Activated T-helper 9 cell treated with anti-CD3 and anti-CD28 coated beads, Interleukin-2, amount 50 U/mL, for 16 hours (primary cell): ENCODE results near the gene FLNB.
"Not testable (repeated sequence)": the region's sequence is repeated elsewhere in the genome, so short reads cannot be mapped to it uniquely, and the experiment has no call there.

ENCODE experiments used
- DNase-seq: peaks from one replicate; pipeline ENCODE4 v3.0.0-alpha.2; 2020; ENCODE audit warnings: low read depth

The FLNB gene

DNA sequence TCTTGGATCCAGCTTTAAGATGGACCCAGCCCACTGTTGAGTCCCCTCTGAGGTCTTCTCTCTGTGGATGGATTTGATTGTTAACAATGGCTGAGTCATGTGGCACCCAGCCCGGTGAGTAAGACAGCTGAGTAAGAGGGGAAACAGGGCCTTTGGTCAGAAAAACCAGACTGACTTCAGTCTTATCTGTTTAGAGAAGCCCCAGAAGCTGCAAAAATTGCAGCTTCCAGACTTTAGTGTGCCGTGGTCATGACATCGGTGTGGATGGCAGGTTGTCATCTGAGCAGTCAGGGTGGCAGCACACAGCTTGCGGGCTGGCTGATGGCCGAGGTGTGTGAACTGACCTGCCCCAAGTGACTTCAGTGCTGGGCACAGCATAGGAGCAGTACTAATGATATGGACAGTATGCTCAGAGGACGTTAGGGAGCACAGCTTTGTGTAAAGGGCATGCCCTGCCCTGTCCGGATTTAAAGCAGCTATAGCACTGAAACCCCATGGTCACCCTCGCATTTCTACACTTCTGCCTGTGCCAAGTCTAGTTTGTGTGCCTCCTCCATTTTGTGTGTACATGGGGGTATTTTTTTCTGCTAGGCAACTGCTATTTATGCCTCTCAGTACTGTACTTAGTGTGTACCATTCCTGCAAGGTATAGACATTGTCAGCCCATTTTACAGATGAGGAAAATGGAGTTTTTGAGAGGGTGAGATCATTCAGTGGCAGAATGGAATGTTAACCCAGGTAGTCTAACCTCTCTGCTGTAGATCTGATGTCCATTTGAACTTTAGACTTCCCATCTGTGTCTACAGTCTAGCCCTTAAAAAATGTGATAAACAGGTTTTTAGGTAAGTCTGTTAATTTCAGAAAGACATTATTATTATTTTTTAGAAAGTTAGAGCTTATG lies 44.4 kb downstream of the FLNB start:
- DNase-seq, result no peak

DNA sequence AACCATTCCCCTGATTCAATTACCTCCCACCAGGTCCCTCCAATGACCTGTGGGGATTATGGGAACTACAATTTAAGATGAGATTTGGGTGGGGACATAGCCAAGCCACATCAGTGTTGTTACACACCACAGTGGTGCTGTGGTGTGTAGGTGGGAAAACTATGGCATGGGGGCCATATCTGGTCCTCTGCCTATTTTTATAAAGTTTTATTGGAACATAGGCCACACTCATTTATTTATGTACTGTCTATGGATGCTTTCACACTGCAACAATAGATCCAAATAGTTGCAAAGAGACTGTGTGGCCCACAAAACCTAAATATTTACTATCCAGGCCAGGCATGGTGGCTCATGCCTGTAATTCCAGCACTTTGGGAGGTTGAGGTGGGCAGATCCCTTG lies 46.4 kb downstream of the FLNB start:
- no peak for DNase-seq

DNA sequence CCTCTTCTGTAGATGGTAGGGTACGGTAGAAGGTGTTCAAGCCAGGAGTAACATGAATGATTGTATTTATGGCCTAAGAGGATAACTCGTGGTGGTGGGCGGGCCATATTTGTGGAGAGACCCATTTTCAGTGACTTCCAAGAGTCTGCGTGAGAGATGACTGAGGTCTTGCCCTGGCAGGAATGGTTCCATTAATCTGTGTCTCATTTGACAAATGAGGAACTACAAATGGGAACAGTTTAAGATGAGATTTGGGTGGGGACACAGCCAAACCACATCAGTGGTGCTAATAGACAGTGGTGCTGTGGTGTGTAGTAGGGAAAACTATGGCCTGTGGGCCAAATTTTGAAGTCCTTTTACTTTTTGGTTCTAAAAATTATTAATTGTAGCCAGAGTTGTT lies 47.1 kb downstream of the FLNB start:
- no peak for DNase-seq

DNA sequence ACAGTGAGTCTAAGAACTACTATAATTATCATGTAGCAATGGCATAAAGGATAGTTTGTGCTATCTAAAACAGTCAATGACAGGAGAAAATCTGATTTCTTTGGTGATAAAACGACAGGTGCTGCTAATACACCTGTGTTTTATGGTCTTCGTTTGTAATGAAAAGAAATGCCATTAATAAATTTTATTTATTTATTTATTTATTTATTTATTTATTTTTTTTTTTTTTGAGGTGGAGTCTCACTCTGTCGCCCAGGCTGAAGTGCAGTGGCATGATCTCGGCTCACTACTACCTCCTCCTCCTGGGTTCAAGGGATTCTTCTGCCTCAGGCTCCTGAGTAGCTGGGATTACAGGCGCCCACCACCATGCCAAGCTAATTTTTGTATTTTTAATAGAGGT lies 47.7 kb downstream of the FLNB start:
- not testable (repeated sequence) for DNase-seq

DNA sequence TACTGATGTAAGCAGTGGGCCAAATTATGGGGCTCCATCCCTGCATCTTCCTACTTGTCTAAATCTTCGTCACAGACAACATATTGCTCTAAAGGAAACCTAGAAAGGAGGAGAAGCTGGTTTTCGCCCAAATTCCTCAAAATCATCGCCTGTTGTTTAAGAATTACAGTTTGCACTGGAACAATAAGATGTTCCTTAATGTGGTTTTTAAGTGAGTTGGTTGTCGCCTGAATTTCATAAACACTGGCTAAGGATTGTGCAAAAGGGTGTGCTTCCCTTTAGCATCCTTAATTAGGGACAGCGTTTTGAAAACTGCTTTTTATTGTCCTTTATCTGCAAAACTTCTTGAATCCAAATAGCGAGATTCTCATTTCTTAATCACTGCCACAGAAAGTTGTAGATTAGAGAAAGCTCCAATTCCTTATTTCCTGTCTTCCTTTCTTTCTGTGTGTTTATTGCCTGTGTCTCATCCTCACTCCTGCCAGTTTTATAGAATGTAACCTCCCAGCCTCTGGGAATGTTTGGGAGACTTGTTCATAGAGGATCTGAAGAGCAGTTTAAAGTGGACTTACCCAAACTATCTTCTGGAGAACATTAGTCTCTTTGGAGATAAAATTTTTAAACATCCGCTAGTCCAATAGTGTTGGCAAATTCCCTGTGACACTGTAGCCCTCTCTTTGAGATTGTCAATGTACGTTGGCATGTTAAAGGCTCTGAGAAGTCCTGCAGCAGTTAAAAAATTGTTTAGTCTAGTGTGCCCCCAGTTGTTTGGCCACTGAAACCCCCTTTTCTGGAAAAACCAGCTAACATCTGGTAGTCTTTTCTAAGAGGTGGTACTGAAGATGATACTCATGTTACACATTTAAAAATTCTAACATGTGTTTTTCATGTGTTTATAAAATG lies 50.4 kb downstream of the FLNB start:
- no peak for DNase-seq

DNA sequence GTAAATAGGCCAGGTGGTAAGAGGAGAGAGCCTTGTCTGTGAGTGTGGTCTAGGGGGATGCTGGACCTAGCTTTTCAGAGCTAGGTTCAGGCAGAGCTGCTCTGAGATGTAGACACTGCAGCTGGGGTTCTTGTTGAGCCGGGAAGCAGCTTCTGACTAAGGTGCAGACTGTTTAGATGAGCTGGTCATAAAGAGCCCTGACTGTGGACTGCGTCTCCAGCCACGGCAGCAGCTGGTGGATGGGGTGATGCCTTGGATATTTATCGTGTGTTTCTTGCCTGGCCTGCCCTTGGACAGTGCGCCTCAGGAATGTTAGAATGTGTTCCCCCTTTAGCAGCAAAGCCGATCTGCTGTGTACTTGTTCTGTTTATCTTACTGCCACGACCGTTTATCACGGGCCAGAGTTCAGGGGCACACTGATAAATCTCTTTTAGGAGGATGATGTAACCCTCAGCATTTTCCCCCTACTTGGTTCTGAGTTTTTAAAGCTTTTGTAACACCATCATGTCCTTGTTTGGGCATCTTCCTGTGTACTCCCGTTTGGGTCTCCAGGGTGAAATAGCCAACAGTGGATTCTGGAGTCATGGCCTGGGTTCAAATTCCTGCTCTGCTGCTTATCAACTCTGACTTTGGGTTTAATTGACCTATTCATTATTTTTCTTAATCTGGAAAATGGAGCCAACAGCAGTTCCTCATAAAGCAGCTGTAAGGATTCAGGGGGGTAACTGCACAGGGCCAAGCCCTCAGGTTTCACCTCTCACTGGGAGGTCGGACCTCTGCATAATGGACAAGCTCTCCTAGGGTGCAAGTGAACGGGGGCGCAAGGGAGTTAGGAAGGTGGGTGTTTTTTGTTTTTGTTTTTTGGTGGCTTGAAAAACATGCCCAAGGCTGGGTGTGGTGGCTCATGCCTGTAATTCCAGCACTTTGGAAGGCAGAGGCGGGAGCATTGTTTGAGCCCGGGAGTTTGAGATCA lies 51.4 kb downstream of the FLNB start:
- no peak for DNase-seq

DNA sequence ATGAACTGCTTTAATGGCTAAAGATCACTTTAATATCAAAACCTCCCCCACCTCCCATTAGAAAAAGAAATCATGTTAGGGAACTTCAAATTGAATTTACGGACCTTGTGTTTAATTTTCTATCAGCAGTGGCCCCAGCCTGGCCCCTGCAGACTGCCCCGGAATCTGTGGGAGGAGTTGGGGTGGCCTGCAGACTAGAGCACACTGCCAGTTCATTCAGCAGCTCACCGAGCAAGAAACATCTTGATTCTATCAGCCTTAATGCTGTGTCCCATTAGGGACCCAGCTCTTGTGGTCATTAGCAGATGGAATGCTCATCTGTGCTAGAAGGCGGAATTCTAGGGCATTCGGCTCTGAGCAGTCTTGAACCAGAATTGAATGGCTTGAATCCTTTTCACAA lies 54.2 kb downstream of the FLNB start:
- no peak for DNase-seq

DNA sequence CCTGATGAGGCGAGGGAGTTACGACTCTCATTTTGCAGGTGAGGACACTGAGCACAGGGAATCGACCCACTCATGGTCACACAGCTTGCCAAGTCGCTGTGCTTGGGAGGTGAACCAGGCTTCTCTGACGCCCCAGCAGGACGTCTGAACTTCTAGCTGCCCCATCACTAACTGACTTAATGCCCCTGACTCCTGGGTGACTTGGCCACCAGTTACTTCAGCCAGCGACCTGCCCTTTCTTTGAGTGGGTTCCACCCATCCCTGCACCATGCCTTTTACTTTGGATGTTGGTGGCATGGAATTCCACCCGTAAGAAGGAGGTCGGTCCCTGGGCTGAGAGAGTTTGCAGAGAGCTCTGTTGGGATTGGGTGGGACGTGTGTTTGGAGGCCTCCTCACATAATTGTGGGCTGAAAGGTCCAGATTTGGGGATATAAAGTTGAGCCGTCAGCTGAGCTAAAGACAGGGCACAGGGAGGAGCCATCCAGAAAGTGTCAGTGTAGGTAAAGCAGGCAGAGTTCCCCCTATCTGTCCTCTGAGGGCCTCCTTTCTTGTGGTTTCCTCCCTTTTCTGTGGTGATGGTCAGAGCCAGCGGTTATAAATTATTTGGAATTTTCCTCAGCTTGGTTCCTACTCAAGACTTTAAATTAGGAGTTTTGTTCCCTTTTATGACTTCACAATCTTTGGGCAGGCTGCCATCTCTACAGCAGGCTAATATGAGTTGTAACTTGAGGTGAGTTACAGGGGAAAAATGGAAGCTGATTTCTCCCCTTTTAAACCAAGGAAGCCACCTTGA lies 55.0 kb downstream of the FLNB start:
- no peak for DNase-seq

DNA sequence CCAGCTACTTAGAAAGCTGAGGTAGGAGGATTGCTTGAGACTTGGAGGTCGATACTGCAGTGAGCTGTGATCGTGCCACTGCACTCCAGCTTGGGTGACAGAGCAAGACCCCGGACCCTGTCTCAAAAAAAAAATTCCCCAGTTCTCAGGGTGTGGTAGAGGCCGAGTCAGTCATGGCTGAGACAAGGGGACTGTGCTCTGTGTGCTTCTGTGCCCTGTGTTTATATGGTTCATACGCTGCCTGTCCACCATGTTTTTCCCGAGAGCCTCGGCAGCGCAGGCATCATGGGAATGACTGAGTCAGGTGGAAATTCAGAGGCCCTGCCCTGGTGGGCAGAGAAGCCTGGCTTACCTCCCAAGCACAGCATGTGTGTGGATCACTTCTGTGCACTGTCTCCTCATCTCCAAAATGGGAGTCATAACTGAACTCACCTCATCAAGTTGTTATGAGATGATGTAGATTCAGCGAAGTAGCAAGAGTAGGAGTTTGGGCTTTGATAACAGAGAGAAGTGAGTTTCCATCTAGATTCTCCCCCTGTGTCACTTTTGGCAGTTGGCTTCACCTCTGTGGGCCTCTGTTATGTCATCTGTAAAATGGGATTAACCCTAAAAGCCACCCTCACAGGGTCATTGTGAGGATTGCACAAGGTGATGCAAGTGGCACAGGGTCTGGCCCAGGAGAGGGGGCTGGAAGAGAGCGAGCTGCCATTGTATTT lies 56.9 kb downstream of the FLNB start:
- no peak for DNase-seq

DNA sequence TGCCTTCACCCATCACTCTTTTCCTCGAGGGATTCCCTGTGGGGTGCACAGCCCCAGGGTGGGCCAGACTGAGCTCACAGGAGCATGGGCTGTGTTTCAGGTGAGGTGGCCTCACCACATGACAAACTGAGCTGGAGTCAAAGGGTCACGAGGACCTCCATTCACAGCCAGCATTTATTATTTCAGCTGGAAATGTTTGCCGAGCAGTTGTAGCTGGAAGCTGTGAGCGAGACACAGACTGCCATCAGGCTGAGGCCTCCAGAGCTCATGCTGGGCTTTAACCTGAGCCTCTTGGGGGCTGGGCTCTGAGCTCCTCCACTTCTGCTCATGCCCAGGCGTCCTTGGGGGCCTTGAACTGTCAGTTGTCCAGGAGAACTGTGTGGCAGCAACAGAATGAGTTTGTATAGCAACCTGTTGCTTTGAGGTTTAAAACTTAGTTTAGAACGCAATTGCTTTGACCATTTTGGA lies 57.5 kb downstream of the FLNB start:
- DNase-seq, result no peak

DNA sequence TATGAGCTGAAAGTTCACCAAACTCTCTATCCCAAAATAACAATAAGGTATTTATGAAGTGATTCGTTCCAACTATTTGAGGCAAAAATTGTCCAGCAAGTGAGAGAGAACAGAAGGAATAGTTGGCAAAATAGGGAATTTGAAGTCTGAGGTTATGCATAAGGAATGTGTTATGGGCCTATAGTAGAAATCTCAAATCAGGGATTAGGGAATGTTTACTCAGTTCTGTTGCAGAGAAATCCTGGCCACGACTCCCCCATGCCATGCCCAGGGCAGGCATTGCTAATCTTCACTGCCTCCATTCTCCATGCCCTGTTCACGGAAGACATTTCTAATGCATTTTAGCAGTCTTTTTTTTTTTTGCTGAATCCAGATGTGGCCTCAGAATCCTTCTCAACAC lies 58.6 kb downstream of the FLNB start:
- DNase-seq, result no peak

DNA sequence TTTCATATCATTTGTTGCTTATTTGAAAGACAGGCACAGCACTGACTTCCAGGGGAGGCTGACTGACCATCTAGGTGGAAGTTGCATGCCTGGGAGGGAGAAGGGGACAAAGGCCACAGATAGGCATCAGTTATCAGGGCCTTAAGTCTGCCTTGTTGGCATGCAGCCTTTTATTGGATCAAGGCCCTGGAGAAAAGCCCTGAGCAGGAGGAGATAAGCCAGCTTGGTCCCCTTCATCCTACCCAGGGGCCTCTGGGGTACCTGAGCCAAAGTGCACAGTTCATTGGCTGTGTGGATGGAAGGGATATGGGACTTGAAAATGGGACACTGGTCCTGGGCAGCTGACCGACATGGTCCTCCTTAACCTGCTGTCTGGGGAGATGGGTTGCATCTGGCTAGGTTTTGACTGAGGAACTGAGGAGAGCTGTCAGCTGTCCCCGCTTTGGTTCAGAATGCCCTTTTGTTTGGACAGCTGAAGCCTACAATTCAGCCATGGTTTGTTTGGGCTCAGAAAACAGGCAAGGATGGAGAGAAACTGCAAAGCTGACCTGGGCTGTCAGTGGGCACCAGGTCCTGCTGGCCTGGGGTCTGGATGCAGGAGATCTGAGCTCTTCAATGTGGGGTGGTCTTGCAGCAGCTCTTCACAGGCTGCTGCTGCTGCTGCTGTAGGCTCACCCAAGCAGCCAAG lies 60.0 kb downstream of the FLNB start:
- no peak for DNase-seq

DNA sequence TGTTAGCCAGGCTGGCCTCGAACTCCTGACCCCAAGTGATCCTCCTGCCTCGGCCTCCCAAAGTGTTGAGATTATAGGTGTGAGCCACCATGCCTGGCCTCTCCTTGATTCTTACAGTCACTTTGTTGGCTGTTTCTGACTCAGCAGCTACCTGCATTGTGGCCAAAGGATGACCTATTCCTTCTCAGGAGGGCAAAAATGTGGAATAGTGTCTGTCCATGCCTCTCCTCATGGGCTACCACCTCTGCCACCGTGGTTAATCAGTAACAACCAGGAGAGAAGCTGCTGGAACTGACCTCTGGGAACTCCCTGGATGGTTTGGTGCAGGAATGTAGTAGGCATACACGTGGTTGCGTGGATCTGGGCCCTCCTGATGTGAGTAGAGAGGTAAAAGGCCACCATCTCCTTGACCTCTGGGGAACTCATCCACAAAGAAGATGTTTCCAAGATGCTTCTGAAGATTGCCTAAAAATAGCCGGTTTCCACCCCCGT lies 63.3 kb downstream of the FLNB start:
- no peak for DNase-seq

DNA sequence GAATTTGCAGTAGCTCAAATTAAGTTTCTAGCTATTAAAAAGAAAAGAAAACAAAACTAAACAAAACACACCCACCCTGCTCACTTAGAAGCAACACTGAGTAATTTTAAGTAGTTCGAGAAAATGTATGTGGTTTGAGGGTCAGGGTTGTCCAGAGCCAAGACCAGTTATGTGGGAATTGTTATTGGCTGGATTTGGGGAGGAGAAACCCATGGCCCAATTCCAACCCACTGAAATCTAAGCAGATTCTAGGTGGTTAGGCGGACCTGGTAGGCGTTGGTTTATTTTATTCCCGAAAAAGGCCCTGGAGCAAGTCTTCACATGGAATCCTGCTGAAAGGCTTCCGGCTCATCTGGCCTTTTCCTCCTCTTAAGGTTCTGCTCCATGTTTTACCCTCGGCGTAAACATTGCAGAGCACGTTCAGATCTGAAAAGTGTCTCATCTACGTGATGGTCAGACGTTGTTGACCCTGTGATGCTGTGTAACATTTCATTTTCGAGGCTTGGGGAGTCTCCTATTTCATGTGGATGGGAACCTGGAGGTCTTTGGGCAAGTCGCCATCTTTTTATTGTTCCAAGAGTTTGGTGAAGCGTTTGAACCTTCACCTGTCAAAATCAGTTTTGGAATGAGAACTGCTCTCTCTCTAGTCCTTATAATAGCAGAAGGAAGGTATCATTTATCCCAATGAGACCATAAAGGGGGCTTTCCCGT lies 64.0 kb downstream of the FLNB start:
- no peak for DNase-seq

DNA sequence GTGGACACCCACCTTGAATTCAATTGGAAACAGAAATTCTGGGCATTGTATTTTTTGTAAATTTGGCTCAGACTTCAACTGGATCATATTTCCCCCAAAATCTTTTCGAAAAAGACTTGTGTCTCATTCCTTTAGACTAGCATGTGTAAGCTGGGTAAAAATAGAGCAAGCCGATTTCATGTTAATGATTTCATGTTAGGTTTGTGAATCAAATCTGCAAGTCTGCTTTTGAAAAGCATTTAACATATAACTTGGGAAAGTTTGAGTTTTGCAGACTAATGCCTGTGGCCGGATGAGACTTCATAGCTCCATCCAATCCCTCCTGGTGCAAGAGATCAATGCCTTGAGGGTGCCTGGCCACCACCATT lies 64.5 kb downstream of the FLNB start:
- DNase-seq, result no peak

DNA sequence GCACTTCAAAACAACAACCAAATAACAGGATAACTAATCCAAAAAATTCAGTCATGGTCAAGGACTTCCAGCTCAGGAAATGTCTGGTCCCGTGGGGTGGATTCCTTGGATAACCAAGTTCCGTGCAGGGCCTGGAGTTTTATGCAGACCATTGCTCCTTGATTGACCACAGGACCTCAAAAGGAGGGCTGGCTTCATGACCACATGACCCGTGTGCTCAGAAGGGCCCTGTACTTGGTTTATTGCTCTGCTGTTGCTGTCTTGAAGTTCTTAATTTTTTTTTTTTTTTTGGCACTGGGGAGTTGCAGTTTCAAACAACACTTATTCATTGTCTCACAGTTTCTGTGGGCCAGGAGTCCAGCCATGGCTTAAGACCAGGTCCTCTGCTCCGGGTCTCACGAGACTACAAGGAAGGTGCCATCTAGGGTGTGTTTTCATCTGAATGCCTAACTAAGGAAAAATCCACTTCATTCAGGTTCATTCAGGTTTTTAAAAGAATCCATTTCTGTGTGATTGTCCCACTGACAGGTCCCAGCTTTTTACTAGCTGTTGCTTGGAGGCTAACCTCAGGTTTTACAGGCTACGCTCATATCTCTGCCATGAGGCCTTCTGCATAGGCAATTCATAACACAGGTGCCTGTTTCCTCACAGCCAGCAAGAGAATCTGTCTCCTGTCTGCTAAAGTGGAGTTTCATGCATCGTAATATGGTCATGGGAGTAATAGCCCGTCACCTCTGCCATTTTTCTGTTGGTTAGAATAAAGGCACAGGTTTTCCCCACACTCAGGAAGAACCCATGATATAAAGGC lies 65.3 kb downstream of the FLNB start:
- no peak for DNase-seq

DNA sequence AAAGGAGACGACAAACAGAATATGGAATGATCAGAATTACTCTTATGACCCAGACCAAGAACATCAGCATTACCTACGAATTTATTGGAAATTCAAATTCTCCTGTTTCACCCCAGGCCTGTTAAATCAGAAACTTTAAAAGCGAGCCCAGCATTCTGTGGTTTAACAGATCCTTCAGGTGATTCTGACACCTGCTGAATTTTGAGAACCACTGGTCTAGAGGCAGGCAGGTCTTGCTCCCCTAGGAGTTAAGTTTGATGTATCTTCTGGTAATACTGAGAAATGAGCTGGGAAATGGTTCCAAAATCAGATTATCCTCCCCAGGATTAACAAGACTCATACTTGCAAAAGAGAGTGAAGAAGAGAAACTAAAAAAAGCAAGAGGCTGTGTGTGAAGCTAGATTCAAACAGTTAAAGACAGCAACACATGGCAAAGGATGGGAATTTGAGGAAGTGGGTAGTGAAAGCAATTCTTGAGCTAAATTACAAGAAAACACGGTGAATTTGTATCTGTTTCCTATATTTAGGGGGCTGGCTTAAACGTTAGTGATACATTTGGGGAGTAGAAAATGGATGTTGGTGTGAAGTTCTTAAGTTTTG lies 66.0 kb downstream of the FLNB start:
- DNase-seq, result no peak

DNA sequence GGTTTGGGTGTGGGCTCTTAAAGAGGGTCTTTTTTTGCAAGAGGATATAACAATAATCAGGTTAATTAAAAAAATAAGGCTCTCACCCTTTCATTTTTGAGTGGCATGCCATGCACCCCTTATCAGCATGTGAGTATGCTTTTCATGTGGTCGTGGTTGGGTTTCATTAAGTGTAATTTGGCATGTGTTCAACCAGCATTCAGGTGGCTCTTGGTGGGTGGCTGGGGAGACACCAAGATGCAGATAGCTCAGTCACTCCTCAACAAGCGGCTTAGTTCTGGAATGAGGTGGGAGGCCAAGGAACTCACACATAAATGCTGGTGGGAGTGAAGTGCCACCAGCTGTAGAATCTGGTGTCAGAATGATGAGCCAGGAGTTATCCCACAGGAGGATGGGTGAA lies 66.8 kb downstream of the FLNB start:
- no peak for DNase-seq
